Measurements from ENCODE around the gene UBTF. TPM values are rescaled to one million over a fixed set of nuclear protein-coding genes. Genes with fewer than 3 reads are reported as not detected.
"Not testable (repeated sequence)": the region's sequence is repeated elsewhere in the genome, so short reads cannot be mapped to it uniquely, and the experiment has no call there.

The UBTF gene
- total and polyA plus RNA-seq, 2 donors: 70.1 to 91.6 TPM

DNA sequence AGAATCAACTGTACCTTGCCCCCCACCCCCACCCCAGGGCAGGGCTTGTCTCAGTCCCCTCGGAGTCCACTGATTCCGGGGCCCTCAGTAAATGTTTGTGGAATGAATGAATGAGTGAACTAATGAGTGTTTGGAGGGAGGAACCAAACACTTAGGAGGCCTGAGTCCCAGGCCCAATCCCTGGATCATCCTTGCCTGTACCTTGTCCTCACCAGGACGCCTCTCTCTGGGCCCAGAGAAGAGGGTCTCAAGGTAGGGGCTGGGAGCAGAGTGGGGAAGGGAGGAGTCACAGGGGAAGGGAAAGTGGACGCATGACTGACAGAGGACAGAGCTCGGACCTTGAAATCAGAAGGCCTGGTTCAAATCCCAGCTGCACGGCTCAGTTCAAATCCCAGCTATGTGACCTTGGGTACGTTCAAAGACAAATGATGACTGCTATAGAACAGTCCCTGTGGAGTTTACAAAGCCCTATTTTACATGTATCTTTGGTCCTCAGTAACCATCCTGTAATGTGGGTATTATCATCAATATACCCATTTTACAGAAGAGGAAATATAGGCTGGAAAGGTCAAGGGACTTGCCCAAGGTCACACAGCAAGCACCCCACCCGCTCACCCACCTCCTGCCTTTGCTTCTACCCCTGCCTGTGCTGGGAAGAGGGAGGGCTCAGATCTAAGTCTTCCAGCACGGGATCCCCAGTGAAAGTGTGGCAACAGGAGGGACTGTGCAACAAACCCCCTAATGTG is 30.2 kb upstream of the UBTF start:
- WGBS: 96% methylated on average over 9 of the region's 9 CpGs
- Histone ChIP-seq H3K9me3 (ENCODE audit: control insufficient read depth in 2 of 2, insufficient read depth in 1 of 2, low read length in 1 of 2) (peaks cover 0 to 3% of the 10 kb centered on the region in 2 donors), H3K4me3 (ENCODE audit: low read length in 2 of 2) (no peak overlapping the region), H3K4me1 (ENCODE audit: control insufficient read depth in 2 of 2, insufficient read depth in 2 of 2, low read length in 2 of 2) (peaks cover 2 to 25% of the 10 kb centered on the region in 2 donors), H3K27me3 (ENCODE audit: control insufficient read depth in 2 of 2, insufficient read depth in 1 of 2, low read length in 1 of 2) (peaks cover 0 to 3% of the 10 kb centered on the region in 2 donors), H3K27ac (ENCODE audit: low read depth in 1 of 2, low read length in 1 of 2) (no peak overlapping the region), H3K36me3 (ENCODE audit: control insufficient read depth in 2 of 2, insufficient read depth in 2 of 2, low read length in 1 of 2) (no peaks in the 10 kb centered on the region)
- DNase-seq (ENCODE audit: low read depth in 6 of 9, low spot score in 9 of 9): no peak

- Histone ChIP-seq H3K27ac (ENCODE audit: low read depth in 1 of 2, low read length in 1 of 2) (no peak overlapping the region), H3K36me3 (ENCODE audit: control insufficient read depth in 2 of 2, insufficient read depth in 2 of 2, low read length in 1 of 2) (no peaks in the 10 kb centered on the region), H3K27me3 (ENCODE audit: control insufficient read depth in 2 of 2, insufficient read depth in 1 of 2, low read length in 1 of 2) (no peaks in the 10 kb centered on the region), H3K9me3 (ENCODE audit: control insufficient read depth in 2 of 2, insufficient read depth in 1 of 2, low read length in 1 of 2) (peaks cover 0 to 3% of the 10 kb centered on the region in 2 donors), H3K4me1 (ENCODE audit: control insufficient read depth in 2 of 2, insufficient read depth in 2 of 2, low read length in 2 of 2) (peaks cover 2 to 25% of the 10 kb centered on the region in 2 donors), H3K4me3 (ENCODE audit: low read length in 2 of 2) (no peak overlapping the region)
- no peak for DNase-seq (ENCODE audit: low read depth in 6 of 9, low spot score in 9 of 9)
- 96% methylated on average over 10 of the region's 10 CpGs for WGBS
Observed at GRCh38 chr17:44247876-44248736, 28.6 kb upstream of the UBTF start.

- H3K9me3 ChIP-seq (ENCODE audit: control insufficient read depth in 2 of 2, insufficient read depth in 1 of 2, low read length in 1 of 2): peaks cover 0 to 3% of the 10 kb centered on the region in 2 donors
- peaks cover 2 to 25% of the 10 kb centered on the region in 2 donors for H3K4me1 ChIP-seq (ENCODE audit: control insufficient read depth in 2 of 2, insufficient read depth in 2 of 2, low read length in 2 of 2)
- H3K27me3 ChIP-seq (ENCODE audit: control insufficient read depth in 2 of 2, insufficient read depth in 1 of 2, low read length in 1 of 2): no peaks in the 10 kb centered on the region
- WGBS: 97% methylated on average over 7 of the region's 7 CpGs
- H3K4me3 ChIP-seq (ENCODE audit: low read length in 2 of 2): no peak overlapping the region
- DNase-seq (ENCODE audit: low read depth in 6 of 9, low spot score in 9 of 9): no peak
- no peaks in the 10 kb centered on the region for H3K36me3 ChIP-seq (ENCODE audit: control insufficient read depth in 2 of 2, insufficient read depth in 2 of 2, low read length in 1 of 2)
- no peak overlapping the region for H3K27ac ChIP-seq (ENCODE audit: low read depth in 1 of 2, low read length in 1 of 2)
Observed at GRCh38 chr17:44247440-44247841, 28.0 kb upstream of the UBTF start.

DNA sequence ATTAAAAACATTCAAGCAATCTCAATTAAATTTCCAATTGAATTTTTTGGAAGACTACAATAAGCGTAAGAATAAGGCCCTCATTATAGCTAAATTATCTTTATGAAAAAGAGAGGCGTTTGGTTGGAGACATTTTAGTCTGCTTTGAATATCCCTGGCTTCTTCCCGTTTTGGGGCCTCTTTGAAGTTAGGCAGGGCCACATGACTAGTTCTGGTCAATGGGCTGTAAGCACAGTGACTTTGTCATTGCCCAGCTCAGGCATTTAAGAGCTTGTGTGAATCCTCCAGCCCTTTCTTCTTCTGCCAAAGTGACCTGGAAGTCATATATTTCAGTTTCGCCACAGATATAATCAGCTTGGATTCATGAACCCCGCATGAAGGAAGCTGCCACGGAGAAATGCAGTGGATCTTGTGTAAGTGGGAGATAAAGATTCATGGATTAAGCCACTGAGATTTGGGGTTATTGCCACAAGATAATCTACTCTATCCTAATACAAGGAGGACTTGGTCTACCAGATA is 21.7 kb upstream of the UBTF start:
- Histone ChIP-seq H3K4me3 (ENCODE audit: low read length in 2 of 2) (no peak overlapping the region), H3K27me3 (ENCODE audit: control insufficient read depth in 2 of 2, insufficient read depth in 1 of 2, low read length in 1 of 2) (peaks cover 0 to 3% of the 10 kb centered on the region in 2 donors), H3K9me3 (ENCODE audit: control insufficient read depth in 2 of 2, insufficient read depth in 1 of 2, low read length in 1 of 2) (no peaks in the 10 kb centered on the region), H3K36me3 (ENCODE audit: control insufficient read depth in 2 of 2, insufficient read depth in 2 of 2, low read length in 1 of 2) (no peaks in the 10 kb centered on the region), H3K4me1 (ENCODE audit: control insufficient read depth in 2 of 2, insufficient read depth in 2 of 2, low read length in 2 of 2) (peaks cover 0 to 2% of the 10 kb centered on the region in 2 donors), H3K27ac (ENCODE audit: low read depth in 1 of 2, low read length in 1 of 2) (no peak overlapping the region)
- WGBS: 71% methylated on average over 6 of the region's 6 CpGs
- no peak for DNase-seq (ENCODE audit: low read depth in 6 of 9, low spot score in 9 of 9)

- not testable (repeated sequence) for DNase-seq (ENCODE audit: low read depth in 6 of 9, low spot score in 9 of 9); H3K4me1 ChIP-seq (ENCODE audit: control insufficient read depth in 2 of 2, insufficient read depth in 2 of 2, low read length in 2 of 2); H3K36me3 ChIP-seq (ENCODE audit: control insufficient read depth in 2 of 2, insufficient read depth in 2 of 2, low read length in 1 of 2); H3K27me3 ChIP-seq (ENCODE audit: control insufficient read depth in 2 of 2, insufficient read depth in 1 of 2, low read length in 1 of 2); H3K4me3 ChIP-seq (ENCODE audit: low read length in 2 of 2); H3K27ac ChIP-seq (ENCODE audit: low read depth in 1 of 2, low read length in 1 of 2); H3K9me3 ChIP-seq (ENCODE audit: control insufficient read depth in 2 of 2, insufficient read depth in 1 of 2, low read length in 1 of 2)
- WGBS: 96% methylated on average over 25 of the region's 28 CpGs
Observed at GRCh38 chr17:44237886-44238285, 18.4 kb upstream of the UBTF start.

- Histone ChIP-seq H3K36me3 (ENCODE audit: control insufficient read depth in 2 of 2, insufficient read depth in 2 of 2, low read length in 1 of 2) (no peaks in the 10 kb centered on the region), H3K4me3 (ENCODE audit: low read length in 2 of 2) (no peak overlapping the region), H3K27ac (ENCODE audit: low read depth in 1 of 2, low read length in 1 of 2) (no peak overlapping the region), H3K27me3 (ENCODE audit: control insufficient read depth in 2 of 2, insufficient read depth in 1 of 2, low read length in 1 of 2) (peaks cover 0 to 3% of the 10 kb centered on the region in 2 donors), H3K9me3 (ENCODE audit: control insufficient read depth in 2 of 2, insufficient read depth in 1 of 2, low read length in 1 of 2) (no peaks in the 10 kb centered on the region), H3K4me1 (ENCODE audit: control insufficient read depth in 2 of 2, insufficient read depth in 2 of 2, low read length in 2 of 2) (no peaks in the 10 kb centered on the region)
- 92% methylated on average over 5 of the region's 5 CpGs for WGBS
- no peak for DNase-seq (ENCODE audit: low read depth in 6 of 9, low spot score in 9 of 9)
Observed at GRCh38 chr17:44236444-44236991, 17.0 kb upstream of the UBTF start.

DNA sequence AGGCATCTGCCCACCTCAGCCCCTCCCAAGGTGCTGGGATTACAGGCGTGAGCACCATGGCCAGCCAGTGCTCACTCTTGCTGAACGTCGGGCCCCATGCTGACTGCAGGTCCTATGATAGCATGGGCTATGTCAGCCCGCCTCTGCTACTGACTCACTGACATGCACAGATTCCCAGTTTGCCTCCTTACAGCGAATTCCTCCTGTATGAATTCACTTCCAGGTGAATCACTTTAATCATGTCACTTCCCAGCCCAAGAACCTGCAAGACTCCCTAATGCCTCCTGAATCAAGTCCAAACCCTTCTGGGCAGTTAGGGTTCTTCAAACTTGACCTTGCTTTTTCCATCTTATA is 16.1 kb upstream of the UBTF start:
- no peaks in the 10 kb centered on the region for H3K9me3 ChIP-seq (ENCODE audit: control insufficient read depth in 2 of 2, insufficient read depth in 1 of 2, low read length in 1 of 2)
- no peaks in the 10 kb centered on the region for H3K36me3 ChIP-seq (ENCODE audit: control insufficient read depth in 2 of 2, insufficient read depth in 2 of 2, low read length in 1 of 2)
- no peak for DNase-seq (ENCODE audit: low read depth in 6 of 9, low spot score in 9 of 9)
- no peak overlapping the region for H3K4me3 ChIP-seq (ENCODE audit: low read length in 2 of 2)
- no peaks in the 10 kb centered on the region for H3K4me1 ChIP-seq (ENCODE audit: control insufficient read depth in 2 of 2, insufficient read depth in 2 of 2, low read length in 2 of 2)
- H3K27ac ChIP-seq (ENCODE audit: low read depth in 1 of 2, low read length in 1 of 2): no peak overlapping the region
- WGBS: 96% methylated on average over 5 of the region's 5 CpGs
- H3K27me3 ChIP-seq (ENCODE audit: control insufficient read depth in 2 of 2, insufficient read depth in 1 of 2, low read length in 1 of 2): peaks cover 0 to 3% of the 10 kb centered on the region in 2 donors

DNA sequence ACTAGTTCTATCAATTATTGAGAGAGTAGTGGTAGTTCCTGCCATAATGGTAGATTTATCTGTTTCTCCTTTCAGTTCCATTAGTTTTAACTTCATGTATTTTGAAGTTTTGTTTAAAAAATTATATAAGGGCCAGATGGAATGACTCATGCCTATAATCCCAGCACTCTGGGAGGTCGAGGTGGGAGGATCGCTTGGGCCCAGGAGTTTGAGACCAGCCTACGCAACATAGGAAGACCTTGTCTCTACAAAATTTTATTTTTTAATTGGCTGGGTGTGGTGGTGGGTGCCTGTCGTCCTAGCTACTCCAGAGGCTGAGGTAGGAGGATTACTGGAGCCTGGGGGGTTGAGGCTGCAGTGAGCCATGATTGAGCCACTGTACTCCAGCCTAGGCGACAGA is 14.1 kb upstream of the UBTF start:
- 94% methylated on average over 5 of the region's 5 CpGs for WGBS

DNA sequence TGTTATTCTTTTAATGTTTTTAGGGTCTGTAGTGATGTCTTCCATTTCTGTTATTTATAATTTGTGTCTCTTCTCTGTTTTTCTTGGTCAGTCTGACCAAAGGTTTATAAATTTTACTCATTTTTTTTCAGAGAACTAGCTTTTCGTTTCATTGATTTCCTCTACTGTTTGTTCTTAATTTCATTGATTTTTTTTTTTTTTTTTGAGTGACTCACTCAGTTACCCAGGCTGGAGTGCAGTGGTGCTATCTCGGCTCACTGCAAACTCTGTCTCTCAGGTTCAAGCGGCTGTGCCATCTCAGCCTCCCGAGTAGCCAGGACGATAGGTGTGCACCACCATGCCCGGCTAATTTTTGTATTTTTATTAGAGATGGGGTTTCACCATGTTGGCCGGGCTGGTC is 12.6 kb upstream of the UBTF start:
- Histone ChIP-seq H3K9me3 (ENCODE audit: control insufficient read depth in 2 of 2, insufficient read depth in 1 of 2, low read length in 1 of 2) (no peaks in the 10 kb centered on the region), H3K4me1 (ENCODE audit: control insufficient read depth in 2 of 2, insufficient read depth in 2 of 2, low read length in 2 of 2) (no peaks in the 10 kb centered on the region), H3K27me3 (ENCODE audit: control insufficient read depth in 2 of 2, insufficient read depth in 1 of 2, low read length in 1 of 2) (peaks cover 0 to 3% of the 10 kb centered on the region in 2 donors), H3K4me3 (ENCODE audit: low read length in 2 of 2) (no peak overlapping the region), H3K27ac (ENCODE audit: low read depth in 1 of 2, low read length in 1 of 2) (no peak overlapping the region), H3K36me3 (ENCODE audit: control insufficient read depth in 2 of 2, insufficient read depth in 2 of 2, low read length in 1 of 2) (no peaks in the 10 kb centered on the region)
- WGBS: 96% methylated on average over 7 of the region's 7 CpGs
- no peak for DNase-seq (ENCODE audit: low read depth in 6 of 9, low spot score in 9 of 9)

More for the DNA sequence above, 14.1 kb upstream of the UBTF start:
- Histone ChIP-seq H3K9me3 (ENCODE audit: control insufficient read depth in 2 of 2, insufficient read depth in 1 of 2, low read length in 1 of 2) (no peaks in the 10 kb centered on the region), H3K36me3 (ENCODE audit: control insufficient read depth in 2 of 2, insufficient read depth in 2 of 2, low read length in 1 of 2) (no peaks in the 10 kb centered on the region), H3K4me3 (ENCODE audit: low read length in 2 of 2) (no peak overlapping the region), H3K4me1 (ENCODE audit: control insufficient read depth in 2 of 2, insufficient read depth in 2 of 2, low read length in 2 of 2) (no peaks in the 10 kb centered on the region), H3K27ac (ENCODE audit: low read depth in 1 of 2, low read length in 1 of 2) (no peak overlapping the region), H3K27me3 (ENCODE audit: control insufficient read depth in 2 of 2, insufficient read depth in 1 of 2, low read length in 1 of 2) (peaks cover 0 to 3% of the 10 kb centered on the region in 2 donors)
- no peak for DNase-seq (ENCODE audit: low read depth in 6 of 9, low spot score in 9 of 9)
